Measurements from ENCODE around the gene CEP350.

DNA sequence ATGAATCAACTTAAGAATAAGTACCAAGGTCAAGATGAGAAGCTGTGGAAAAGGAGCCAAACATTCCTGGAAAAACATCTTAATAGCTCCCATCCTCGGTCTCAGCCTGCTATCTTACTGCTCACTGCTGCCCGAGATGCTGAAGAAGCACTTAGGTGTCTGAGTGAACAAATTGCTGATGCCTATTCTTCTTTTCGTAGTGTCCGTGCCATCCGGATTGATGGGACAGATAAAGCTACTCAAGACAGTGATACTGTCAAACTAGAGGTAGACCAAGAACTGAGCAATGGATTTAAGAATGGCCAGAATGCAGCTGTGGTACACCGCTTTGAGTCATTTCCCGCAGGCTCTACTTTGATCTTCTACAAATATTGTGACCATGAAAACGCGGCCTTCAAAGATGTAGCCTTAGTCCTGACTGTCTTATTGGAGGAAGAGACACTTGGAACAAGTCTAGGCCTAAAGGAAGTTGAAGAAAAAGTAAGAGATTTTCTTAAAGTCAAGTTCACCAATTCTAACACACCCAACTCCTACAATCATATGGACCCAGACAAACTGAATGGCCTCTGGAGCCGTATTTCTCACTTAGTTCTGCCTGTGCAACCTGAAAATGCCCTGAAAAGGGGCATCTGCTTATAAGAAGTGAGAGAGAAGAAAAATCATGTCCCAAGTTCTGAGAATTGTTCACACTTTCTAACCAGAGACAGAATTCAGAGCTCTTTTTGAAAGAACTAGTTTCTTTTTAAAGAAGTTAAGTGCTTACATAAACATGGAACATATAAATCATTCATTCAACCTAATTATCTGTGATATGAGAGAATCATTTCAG lies 36.8 kb upstream of the CEP350 start:
- no peak for TF ChIP-seq CTCF (IDR thresholded peaks at IDR 0.05; ENCODE audit: low read length)
- TF ChIP-seq EZH2 (IDR thresholded peaks at IDR 0.05; ENCODE audit: borderline replicate concordance, low read length): no peak
